HepG2 (cell line): Measurements from ENCODE around the gene HOXD1. TPM values are rescaled to one million over a fixed set of nuclear protein-coding genes. Genes with fewer than 3 reads are reported as not detected.

Experiments
- ATAC-seq: fragments of 200-7000 bp; cut with Tn5 transposase; 3 replicates; pipeline ENCODE4 v1.9.1; 2020; ENCODE audit warnings: mild to moderate bottlenecking, moderate library complexity
- BruUV-seq: library from RNA; stranded (reverse); fragments of 400-500 nt; replicated peaks from 2 replicates; lab custom pipeline; 2021; lab: Mats Ljungman, UMichigan
- CTCF ChIA-PET: fragments of 300-600 bp; formaldehyde crosslinking; extraction: SDS; loops from one replicate; lab custom pipeline; 2021; ENCODE audit warnings: low total read pairs, inconsistent platforms, low intra/inter-chr PET ratio; lab: Yijun Ruan, JAX
- POLR2A ChIA-PET: fragments of 350-600 bp; sonication (Branson Sonifier 250); formaldehyde crosslinking; loops from one replicate; lab custom pipeline; 2020; ENCODE audit warnings: antibody characterized with exemption, inconsistent platforms; lab: Yijun Ruan, JAX
- DNase-seq: peaks from one replicate; pipeline ENCODE4 v3.0.0-alpha.2; 2015; ENCODE audit warnings: low spot score
- FAIRE-seq: peaks from 3 replicates; lab custom pipeline; 2011; peaks lifted over from hg19 to GRCh38; lab: Jason Lieb, UNC
- H2AFZ ChIP-seq: one replicate; pipeline ENCODE4 v1.6.1; 2011; ENCODE audit warnings: low read length, inconsistent platforms
- H3K27ac ChIP-seq: fragments of 300-600 bp; 3 replicates; pipeline ENCODE4 v1.8.0; 2011; ENCODE audit warnings: mixed run types, mild to moderate bottlenecking, mixed read lengths, low read length, inconsistent platforms; ENCODE audit not compliant: insufficient read depth; ENCODE audit errors: extremely low read length
- H3K27me3 ChIP-seq, 2 experiments: fragments of 200-600 bp in 1 of 2; 2 replicates in 1 of 2; 3 replicates in 1 of 2; pipeline versions ENCODE4 v1.6.0 to v1.8.0; 2011; ENCODE audit warnings: low read length in 2 of 2, mild to moderate bottlenecking in 2 of 2, moderate library complexity in 2 of 2, inconsistent platforms in 1 of 2; ENCODE audit not compliant: insufficient read depth in 2 of 2, control insufficient read depth in 1 of 2
- H3K36me3 ChIP-seq, 2 experiments: fragments of 200-600 bp in 1 of 2; replicated peaks in 1 of 2; 2 replicates in 1 of 2; 3 replicates in 1 of 2; pipeline versions ENCODE4 v1.5.1 to v1.8.0; 2011; ENCODE audit warnings: low read length in 2 of 2, inconsistent platforms in 1 of 2; ENCODE audit not compliant: insufficient read depth in 2 of 2, control insufficient read depth in 1 of 2
- H3K4me1 ChIP-seq: 2 replicates; pipeline ENCODE4 v1.5.1; 2012; ENCODE audit warnings: low read length, inconsistent platforms; ENCODE audit not compliant: insufficient read depth
- H3K4me2 ChIP-seq: 2 replicates; pipeline ENCODE4 v1.6.0; 2011; ENCODE audit warnings: low read depth, low read length, inconsistent platforms
- H3K4me3 ChIP-seq, 3 experiments: fragments of 200-600 bp in 1 of 3; sonication (generic), shearing (Covaris generic) in 1 of 3; replicated peaks in 1 of 3; 2 replicates each; pipeline ENCODE4 v1.5.1; 2011 to 2016; ENCODE audit warnings: low read length in 3 of 3, inconsistent platforms in 2 of 3, low read depth in 2 of 3, mild to moderate bottlenecking in 2 of 3, control low read depth in 1 of 3, mixed read lengths in 1 of 3; ENCODE audit not compliant: insufficient read depth in 1 of 3
- H3K79me2 ChIP-seq: one replicate; pipeline ENCODE4 v1.6.1; 2011; ENCODE audit warnings: low read length, inconsistent platforms; ENCODE audit not compliant: insufficient read depth
- H3K9ac ChIP-seq: 2 replicates; pipeline ENCODE4 v1.6.0; 2011; ENCODE audit warnings: mild to moderate bottlenecking, low read depth, low read length, inconsistent platforms; ENCODE audit not compliant: insufficient read depth
- H3K9me3 ChIP-seq: 2 replicates; pipeline ENCODE4 v1.5.1; 2012; ENCODE audit warnings: mild to moderate bottlenecking, low read length
- H4K20me1 ChIP-seq: 2 replicates; pipeline ENCODE4 v1.6.0; 2011; ENCODE audit warnings: inconsistent platforms, mild to moderate bottlenecking, low read length, moderate library complexity; ENCODE audit not compliant: insufficient read depth
- FOXP1 ChIP-seq, 2 experiments: fragments of 450-650 bp in 1 of 2; IDR thresholded peaks; 2 replicates each; pipeline ENCODE4 v1.6.1; 2017 to 2018; ENCODE audit warnings: antibody characterized with exemption in 1 of 2
- GABPB1 ChIP-seq: IDR thresholded peaks from 2 replicates; pipeline ENCODE4 v1.6.1; 2016; ENCODE audit warnings: mild to moderate bottlenecking, missing genetic modification reagents, moderate library complexity, missing compliant biosample characterization
- HDAC6 ChIP-seq: fragments of 200-600 bp; sonication (generic); IDR thresholded peaks from 2 replicates; pipeline ENCODE4 v1.7.0; 2017; ENCODE audit warnings: mild to moderate bottlenecking, antibody characterized with exemption, low read length, low read depth
- MAFF ChIP-seq: IDR thresholded peaks from 2 replicates; pipeline ENCODE4 v1.6.1; 2011; ENCODE audit warnings: low read depth, low read length, improper control_type of control experiment
- MAFK ChIP-seq, 2 experiments: IDR thresholded peaks in 1 of 2; conservative IDR thresholded peaks in 1 of 2; 2 replicates each; pipeline ENCODE4 v1.6.1; 2011; ENCODE audit warnings: improper control_type of control experiment in 2 of 2, low read length in 2 of 2
- MLLT10 ChIP-seq: sonication (generic); formaldehyde crosslinking; IDR thresholded peaks from 2 replicates; pipeline ENCODE4 v1.4.0; 2020; ENCODE audit warnings: missing genetic modification reagents
- MTF2 ChIP-seq: sonication (generic); formaldehyde crosslinking; IDR thresholded peaks from 2 replicates; pipeline ENCODE4 v1.5.0; 2020; ENCODE audit warnings: missing genetic modification reagents, borderline replicate concordance
- RBAK ChIP-seq: sonication (generic); formaldehyde crosslinking; IDR thresholded peaks from 2 replicates; pipeline ENCODE4 v1.5.1; 2020; ENCODE audit warnings: mild to moderate bottlenecking, missing genetic modification reagents
- SRSF4 ChIP-seq: fragments of 200-400 bp; formaldehyde crosslinking; IDR thresholded peaks from one replicate; pipeline ENCODE4 v1.6.1; 2018; ENCODE audit warnings: mild to moderate bottlenecking, low read depth, low read length, moderate library complexity; ENCODE audit not compliant: poor library complexity, severe bottlenecking
- THRA ChIP-seq: sonication (generic); formaldehyde crosslinking; IDR thresholded peaks from 2 replicates; pipeline ENCODE4 v1.4.0; 2020; ENCODE audit warnings: missing genetic modification reagents, borderline replicate concordance
- ZFY ChIP-seq: sonication (generic); formaldehyde crosslinking; IDR thresholded peaks from 2 replicates; pipeline ENCODE4 v1.4.0; 2020; ENCODE audit warnings: missing genetic modification reagents
- ZNF296 ChIP-seq: sonication (generic); formaldehyde crosslinking; conservative IDR thresholded peaks from 2 replicates; pipeline ENCODE4 v1.5.0; 2020; ENCODE audit warnings: mild to moderate bottlenecking, missing genetic modification reagents
- ZNF652 ChIP-seq: IDR thresholded peaks from 2 replicates; pipeline ENCODE4 v1.6.1; 2016; ENCODE audit warnings: low read depth, borderline replicate concordance
- WGBS: methylation state at CpG from one replicate; pipeline ENCODE4 v1.1.6; 2017; ENCODE audit warnings: low lambda C conversion rate; 5-methylcytosine and 5-hydroxymethylcytosine counted together
- in situ Hi-C: cut with HindIII; loops from 2 replicates; pipeline ENCODE4 v1.10.0; 2017; ENCODE audit warnings: low pct_unique_long_range_greater_than_20kb; ENCODE audit not compliant: extremely low pct_ligation_motif_present
- intact Hi-C: fragments of 100-400 bp; cut with micrococcal nuclease; formaldehyde crosslinking; loops from one replicate; pipeline ENCODE4 v1.10.0; 2022; ENCODE audit not compliant: unreplicated experiment
- polyA plus RNA-seq, 8 experiments: library from polyadenylated mRNA; depleted of rRNA in 3 of 8; stranded (reverse) in 7 of 8; unstranded in 1 of 8; fragments of >200 nt; fragmentation: Illumina TruSeq in 4 of 8; extraction: Trizol in 4 of 8; gene quantifications; 2 replicates each; pipeline versions ENCODE4 v1.2.1 to v1.2.3, GENCODE V29; 2011 to 2016; ENCODE audit warnings: low read depth in 4 of 8, missing spikeins in 1 of 8, mixed read lengths in 1 of 8; ENCODE audit not compliant: insufficient read depth in 1 of 8
- total RNA-seq, 5 experiments: library from RNA; depleted of rRNA; stranded (reverse); fragments of >200 nt; fragmentation: Illumina TruSeq; extraction: Trizol; gene quantifications; 2 replicates each; pipeline ENCODE4 v1.2.3, GENCODE V29; 2016; ENCODE audit warnings: low read depth in 1 of 5
- TF ChIP-seq, protein P1 (sequence below): sonication (generic); formaldehyde crosslinking; IDR thresholded peaks from 2 replicates; pipeline ENCODE4 v1.4.0; 2020; ENCODE audit warnings: mild to moderate bottlenecking, missing genetic modification reagents
- TF ChIP-seq, protein P2 (sequence below): sonication (generic); formaldehyde crosslinking; IDR thresholded peaks from 2 replicates; pipeline ENCODE4 v1.8.1; 2023; ENCODE audit warnings: mild to moderate bottlenecking, missing genetic modification reagents

HOXD1 gene
- total and polyA plus RNA-seq, 2 of the 13 experiments (the other 11 are each of a cell fraction or from before 2014, with no cell fraction given) = 10.0 to 22.3 TPM

DNA sequence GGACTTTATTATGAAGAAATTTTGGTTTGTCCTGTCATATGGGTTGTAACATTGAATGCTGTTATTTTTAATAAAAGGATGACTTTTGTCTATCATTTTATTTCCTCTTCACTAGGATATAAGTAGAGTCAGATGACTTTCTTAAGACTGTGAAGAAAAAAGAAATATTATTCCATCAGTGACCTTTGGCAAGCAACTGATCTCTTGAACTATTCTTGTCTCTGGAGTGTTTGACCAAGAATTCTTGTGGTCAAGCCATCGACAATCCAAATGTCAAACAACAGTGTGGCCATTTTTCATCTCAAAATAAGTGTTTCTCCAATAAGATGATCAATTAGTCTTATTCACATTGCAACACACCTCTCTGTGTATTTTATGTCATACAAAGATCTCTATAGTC lies 24.9 kb downstream of the HOXD1 start (continued):
- TF ChIP-seq, protein P1, sequence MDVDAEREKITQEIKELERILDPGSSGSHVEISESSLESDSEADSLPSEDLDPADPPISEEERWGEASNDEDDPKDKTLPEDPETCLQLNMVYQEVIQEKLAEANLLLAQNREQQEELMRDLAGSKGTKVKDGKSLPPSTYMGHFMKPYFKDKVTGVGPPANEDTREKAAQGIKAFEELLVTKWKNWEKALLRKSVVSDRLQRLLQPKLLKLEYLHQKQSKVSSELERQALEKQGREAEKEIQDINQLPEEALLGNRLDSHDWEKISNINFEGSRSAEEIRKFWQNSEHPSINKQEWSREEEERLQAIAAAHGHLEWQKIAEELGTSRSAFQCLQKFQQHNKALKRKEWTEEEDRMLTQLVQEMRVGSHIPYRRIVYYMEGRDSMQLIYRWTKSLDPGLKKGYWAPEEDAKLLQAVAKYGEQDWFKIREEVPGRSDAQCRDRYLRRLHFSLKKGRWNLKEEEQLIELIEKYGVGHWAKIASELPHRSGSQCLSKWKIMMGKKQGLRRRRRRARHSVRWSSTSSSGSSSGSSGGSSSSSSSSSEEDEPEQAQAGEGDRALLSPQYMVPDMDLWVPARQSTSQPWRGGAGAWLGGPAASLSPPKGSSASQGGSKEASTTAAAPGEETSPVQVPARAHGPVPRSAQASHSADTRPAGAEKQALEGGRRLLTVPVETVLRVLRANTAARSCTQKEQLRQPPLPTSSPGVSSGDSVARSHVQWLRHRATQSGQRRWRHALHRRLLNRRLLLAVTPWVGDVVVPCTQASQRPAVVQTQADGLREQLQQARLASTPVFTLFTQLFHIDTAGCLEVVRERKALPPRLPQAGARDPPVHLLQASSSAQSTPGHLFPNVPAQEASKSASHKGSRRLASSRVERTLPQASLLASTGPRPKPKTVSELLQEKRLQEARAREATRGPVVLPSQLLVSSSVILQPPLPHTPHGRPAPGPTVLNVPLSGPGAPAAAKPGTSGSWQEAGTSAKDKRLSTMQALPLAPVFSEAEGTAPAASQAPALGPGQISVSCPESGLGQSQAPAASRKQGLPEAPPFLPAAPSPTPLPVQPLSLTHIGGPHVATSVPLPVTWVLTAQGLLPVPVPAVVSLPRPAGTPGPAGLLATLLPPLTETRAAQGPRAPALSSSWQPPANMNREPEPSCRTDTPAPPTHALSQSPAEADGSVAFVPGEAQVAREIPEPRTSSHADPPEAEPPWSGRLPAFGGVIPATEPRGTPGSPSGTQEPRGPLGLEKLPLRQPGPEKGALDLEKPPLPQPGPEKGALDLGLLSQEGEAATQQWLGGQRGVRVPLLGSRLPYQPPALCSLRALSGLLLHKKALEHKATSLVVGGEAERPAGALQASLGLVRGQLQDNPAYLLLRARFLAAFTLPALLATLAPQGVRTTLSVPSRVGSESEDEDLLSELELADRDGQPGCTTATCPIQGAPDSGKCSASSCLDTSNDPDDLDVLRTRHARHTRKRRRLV = no peak
- TF ChIP-seq GABPB1 (CRISPR knock-in tag) (no peak), MLLT10 (CRISPR knock-in tag) (no peak), FOXP1 (IDR thresholded peaks at IDR 0.05) (no peak), FOXP1 (CRISPR knock-in tag; IDR thresholded peaks at IDR 0.05) (no peak), MTF2 (CRISPR knock-in tag) (no peak), THRA (CRISPR knock-in tag) (no peak), ZNF652 (CRISPR knock-in tag) (no peak)

DNA sequence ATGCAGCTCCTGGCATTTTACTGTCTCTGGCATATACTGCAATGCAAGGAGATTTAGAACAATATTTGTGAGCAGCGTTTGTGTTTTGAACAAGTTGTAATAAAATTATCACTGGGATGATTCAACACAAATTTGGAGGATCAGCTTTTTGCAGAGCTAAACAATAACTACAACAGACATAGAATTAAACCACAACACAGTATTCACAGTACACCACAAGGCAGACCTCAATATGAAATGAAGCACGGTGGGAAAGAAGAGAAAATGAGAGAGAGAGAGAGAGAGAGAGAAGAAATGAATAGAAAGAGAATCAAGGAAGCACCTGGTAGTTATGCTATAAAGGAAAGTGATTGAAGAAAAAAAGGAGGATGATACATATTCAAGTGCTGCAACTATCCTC lies 39.4 kb downstream of the HOXD1 start:
- H3K36me3 ChIP-seq = no peaks in the 10 kb centered on the region
- no TSS peak for BruUV-seq
- H3K4me3 ChIP-seq = no peak overlapping the region
- no peaks in the 10 kb centered on the region for H4K20me1 ChIP-seq
- H3K27ac ChIP-seq = no peak overlapping the region
- H3K27me3 ChIP-seq = peaks cover 0 to 20% of the 10 kb centered on the region in 2 experiments; a peak in 3 of 5 replicates
- ATAC-seq (no peak), FAIRE-seq (no peak), DNase-seq (no peak)
- TF ChIP-seq MAFK (conservative IDR thresholded peaks at IDR 0.05 in 1 of 2, IDR thresholded peaks at IDR 0.05 in 1 of 2; ENCODE audit: low read length in 2 of 2) = peak; percentile 55 to 81
- TF ChIP-seq ZNF296 (CRISPR knock-in tag) = no peak
- TF ChIP-seq SRSF4 = no peak
- TF ChIP-seq MAFF = peak; percentile 64
- TF ChIP-seq RBAK (CRISPR knock-in tag) = no peak
- TF ChIP-seq HDAC6 = no peak
- TF ChIP-seq, protein P2, sequence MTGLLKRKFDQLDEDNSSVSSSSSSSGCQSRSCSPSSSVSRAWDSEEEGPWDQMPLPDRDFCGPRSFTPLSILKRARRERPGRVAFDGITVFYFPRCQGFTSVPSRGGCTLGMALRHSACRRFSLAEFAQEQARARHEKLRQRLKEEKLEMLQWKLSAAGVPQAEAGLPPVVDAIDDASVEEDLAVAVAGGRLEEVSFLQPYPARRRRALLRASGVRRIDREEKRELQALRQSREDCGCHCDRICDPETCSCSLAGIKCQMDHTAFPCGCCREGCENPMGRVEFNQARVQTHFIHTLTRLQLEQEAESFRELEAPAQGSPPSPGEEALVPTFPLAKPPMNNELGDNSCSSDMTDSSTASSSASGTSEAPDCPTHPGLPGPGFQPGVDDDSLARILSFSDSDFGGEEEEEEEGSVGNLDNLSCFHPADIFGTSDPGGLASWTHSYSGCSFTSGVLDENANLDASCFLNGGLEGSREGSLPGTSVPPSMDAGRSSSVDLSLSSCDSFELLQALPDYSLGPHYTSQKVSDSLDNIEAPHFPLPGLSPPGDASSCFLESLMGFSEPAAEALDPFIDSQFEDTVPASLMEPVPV (CRISPR knock-in tag) = no peak
- no peak for TF ChIP-seq ZFY (CRISPR knock-in tag)
- no peak overlapping the region for H2AFZ ChIP-seq
- in situ Hi-C loops = no loop called here
- 1% methylated on average over 2 of the region's 2 CpGs for WGBS
- no peak overlapping the region for H3K9ac ChIP-seq
- H3K4me1 ChIP-seq = no peaks in the 10 kb centered on the region
- intact Hi-C loops = no loop called here
- ChIA-PET POLR2A (no interaction called here), CTCF (no interaction called here)
- no peak overlapping the region for H3K4me2 ChIP-seq
- H3K9me3 ChIP-seq = no peaks in the 10 kb centered on the region
- no peaks in the 10 kb centered on the region for H3K79me2 ChIP-seq
